ENCODE results near the gene PCDH9.

- TF ChIP-seq REST (IDR thresholded peaks at IDR 0.05; ENCODE audit: insufficient replicate concordance, low read depth) = no peak
- no peak for TF ChIP-seq CTCF (IDR thresholded peaks at IDR 0.05; ENCODE audit: insufficient read depth, low read length)
These were observed 371.1 kb downstream of the PCDH9 start for GRCh38 chr13:66859078-66859477.
